H1 (cell line): ENCODE results near the gene CPT1A. TPM values are rescaled to one million over a fixed set of nuclear protein-coding genes. Genes with fewer than 3 reads are reported as not detected.
A peak's percentile ranks its signal among the peaks of the same experiment; 100 is the strongest.

Experiments
- CHD7 ChIP-seq: fragments of 300-600 bp; sonication (generic); IDR thresholded peaks from 2 replicates; pipeline ENCODE4 v1.7.1; 2012; ENCODE audit warnings: low read length, moderate library complexity, mild to moderate bottlenecking, inconsistent platforms; ENCODE audit not compliant: insufficient replicate concordance
- GTF2F1 ChIP-seq: IDR thresholded peaks from 2 replicates; pipeline ENCODE4 v1.6.1; 2012; ENCODE audit warnings: low read depth, low read length, improper control_type of control experiment, borderline replicate concordance
- HDAC2 ChIP-seq, 2 experiments: fragments of 300-600 bp in 1 of 2; sonication (generic) in 1 of 2; IDR thresholded peaks; 2 replicates each; pipeline ENCODE4 v1.6.1; 2011 to 2012; ENCODE audit warnings: low read depth in 2 of 2, low read length in 2 of 2, mild to moderate bottlenecking in 2 of 2, moderate library complexity in 2 of 2, borderline replicate concordance in 1 of 2, inconsistent platforms in 1 of 2
- NANOG ChIP-seq: IDR thresholded peaks from 2 replicates; pipeline ENCODE4 v1.6.1; 2011; ENCODE audit warnings: low read length, low read depth, mild to moderate bottlenecking, inconsistent platforms; ENCODE audit not compliant: insufficient read depth, poor library complexity, severe bottlenecking
- RBBP5 ChIP-seq: IDR thresholded peaks from 2 replicates; pipeline ENCODE4 v1.7.1; 2012; ENCODE audit warnings: low read depth, mild to moderate bottlenecking, inconsistent platforms, low read length, moderate library complexity, borderline replicate concordance
- SAP30 ChIP-seq: fragments of 300-600 bp; sonication (generic); IDR thresholded peaks from 2 replicates; pipeline ENCODE4 v1.7.1; 2012; ENCODE audit warnings: low read length, moderate library complexity, mild to moderate bottlenecking, inconsistent platforms; ENCODE audit not compliant: insufficient read depth, insufficient replicate concordance
- SP1 ChIP-seq: IDR thresholded peaks from 2 replicates; pipeline ENCODE4 v1.6.1; 2011; ENCODE audit warnings: low read depth, low read length
- SP2 ChIP-seq: IDR thresholded peaks from 2 replicates; pipeline ENCODE4 v1.6.1; 2012; ENCODE audit warnings: mild to moderate bottlenecking, low read length, inconsistent platforms
- TCF12 ChIP-seq: IDR thresholded peaks from 2 replicates; pipeline ENCODE4 v1.6.1; 2011; ENCODE audit warnings: low read depth, mild to moderate bottlenecking, low read length
- polyA plus RNA-seq, 7 experiments: library from polyadenylated mRNA; depleted of rRNA in 3 of 7; stranded (reverse) in 5 of 7; unstranded in 2 of 7; fragments of >200 nt in 5 of 7; fragments of 200-250 nt in 2 of 7; gene quantifications; 1 replicate in 5 of 7; 2 replicates in 1 of 7; 4 replicates in 1 of 7; pipeline versions ENCODE4 v1.2.1 to v1.2.3, GENCODE V29; 2011 to 2013; ENCODE audit warnings: missing spikeins in 2 of 7, mixed read lengths in 2 of 7
- total RNA-seq: library from RNA; stranded (reverse); fragmentation: NEBNext Ultra II Directional; extraction: Animal tissue kit (Norgen Biotek cat#: 25700); gene quantifications from 2 replicates; pipeline ENCODE4 v1.2.1, GENCODE V29; 2021

Gene CPT1A
- total and polyA plus RNA-seq, 2 of the 8 experiments (the other 6 are each of a cell fraction or from before 2014, with no cell fraction given): 2.9 to 12.2 TPM

DNA sequence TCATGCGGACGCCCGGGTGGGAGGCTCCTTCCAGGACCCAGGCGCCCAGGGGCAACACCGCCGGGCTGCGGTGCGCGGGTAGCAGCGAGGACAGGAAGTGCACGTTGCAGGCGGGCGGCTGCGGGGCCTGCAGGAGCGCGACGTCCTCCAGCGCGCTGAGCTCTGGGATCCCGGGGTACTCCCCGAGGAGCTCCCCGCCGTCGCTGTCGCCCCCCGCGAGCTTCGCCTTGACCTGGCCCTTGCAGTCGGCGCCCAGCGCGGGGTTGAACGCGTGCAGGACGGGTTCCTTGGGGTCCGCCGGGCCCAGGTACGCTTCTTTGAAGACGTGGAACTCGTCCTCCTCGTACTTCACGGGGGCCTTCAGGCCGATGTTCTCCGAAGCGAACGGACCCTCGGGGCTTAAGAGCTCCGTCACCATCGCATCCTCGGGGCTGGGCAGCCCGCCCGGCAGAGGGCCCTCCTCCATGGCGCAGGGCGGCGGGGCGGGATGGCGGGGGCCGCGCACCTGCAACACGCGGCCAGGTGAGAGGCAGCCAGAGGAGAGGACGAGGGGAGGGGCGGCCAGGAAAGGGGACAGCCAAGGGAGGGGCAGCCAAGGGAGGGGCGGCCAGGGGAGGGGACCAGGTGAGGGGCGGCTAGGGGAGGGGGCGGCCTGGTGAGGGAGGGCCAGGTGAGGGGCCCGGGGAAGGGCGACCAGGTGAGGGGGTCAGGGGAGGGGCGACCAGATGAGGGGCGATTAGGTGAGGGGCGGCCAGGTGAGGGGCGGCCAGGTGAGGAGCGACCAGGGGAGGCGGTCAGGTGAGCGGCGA, 91.3 kb downstream of the CPT1A start (continued):
- TF ChIP-seq CHD7 (no peak), HDAC2 (IDR thresholded peaks at IDR 0.05; ENCODE audit: borderline replicate concordance in 1 of 2, low read depth in 2 of 2, low read length in 2 of 2) (peak in 1 of 2 experiments; percentile 43; a peak in 1 of 4 replicates), SP1 (no peak), TCF12 (no peak), RBBP5 (peak; percentile 85; the same call in 1 of the 2 replicates), SP2 (no peak), GTF2F1 (no peak; the same call in 1 of the 2 replicates), NANOG (no peak), SAP30 (no peak)
